ENCODE results near the gene LAMA2. TPM values are rescaled to one million over a fixed set of nuclear protein-coding genes. Genes with fewer than 3 reads are reported as not detected.

Gene LAMA2
- total RNA-seq, 4 donors from 2014 or later, result 15.4 to 55.3 (median 38.7) TPM

DNA sequence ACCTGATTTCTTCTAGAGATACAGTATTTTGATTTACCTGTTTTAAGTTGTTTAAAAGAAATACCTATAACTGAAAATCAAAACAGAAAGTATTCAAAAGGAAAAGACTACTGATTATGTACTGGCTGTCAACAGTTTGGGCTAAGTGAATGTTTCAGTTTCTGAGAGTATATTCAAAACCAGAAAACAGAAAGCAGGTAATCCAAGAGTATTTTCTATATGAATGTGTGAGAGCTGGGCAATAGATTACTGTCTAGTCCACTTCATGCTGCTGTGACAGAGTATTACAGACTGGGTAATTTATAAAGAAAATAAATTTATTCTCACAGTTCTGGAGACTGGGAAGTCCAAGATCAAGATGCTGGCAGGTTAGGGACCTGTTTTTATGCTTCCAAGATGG lies 566.0 kb downstream of the LAMA2 start:
- DNase-seq, result no peak
- H3K36me3 ChIP-seq, result no peaks in the 10 kb centered on the region
- no peaks in the 10 kb centered on the region for H3K4me1 ChIP-seq
- no peak overlapping the region for H3K4me3 ChIP-seq
- no peaks in the 10 kb centered on the region for H3K9me3 ChIP-seq
- no peak for TF ChIP-seq POLR2A (IDR thresholded peaks at IDR 0.05)
- TF ChIP-seq, protein P1, sequence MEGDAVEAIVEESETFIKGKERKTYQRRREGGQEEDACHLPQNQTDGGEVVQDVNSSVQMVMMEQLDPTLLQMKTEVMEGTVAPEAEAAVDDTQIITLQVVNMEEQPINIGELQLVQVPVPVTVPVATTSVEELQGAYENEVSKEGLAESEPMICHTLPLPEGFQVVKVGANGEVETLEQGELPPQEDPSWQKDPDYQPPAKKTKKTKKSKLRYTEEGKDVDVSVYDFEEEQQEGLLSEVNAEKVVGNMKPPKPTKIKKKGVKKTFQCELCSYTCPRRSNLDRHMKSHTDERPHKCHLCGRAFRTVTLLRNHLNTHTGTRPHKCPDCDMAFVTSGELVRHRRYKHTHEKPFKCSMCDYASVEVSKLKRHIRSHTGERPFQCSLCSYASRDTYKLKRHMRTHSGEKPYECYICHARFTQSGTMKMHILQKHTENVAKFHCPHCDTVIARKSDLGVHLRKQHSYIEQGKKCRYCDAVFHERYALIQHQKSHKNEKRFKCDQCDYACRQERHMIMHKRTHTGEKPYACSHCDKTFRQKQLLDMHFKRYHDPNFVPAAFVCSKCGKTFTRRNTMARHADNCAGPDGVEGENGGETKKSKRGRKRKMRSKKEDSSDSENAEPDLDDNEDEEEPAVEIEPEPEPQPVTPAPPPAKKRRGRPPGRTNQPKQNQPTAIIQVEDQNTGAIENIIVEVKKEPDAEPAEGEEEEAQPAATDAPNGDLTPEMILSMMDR (IDR thresholded peaks at IDR 0.05), result no peak
- H3K27me3 ChIP-seq, result no peaks in the 10 kb centered on the region
- H3K27ac ChIP-seq, result no peak overlapping the region

GRCh38 chr6:129451187-129451586 lies 568.2 kb downstream of the LAMA2 start:
- no peak overlapping the region for H3K4me3 ChIP-seq
- TF ChIP-seq POLR2A (IDR thresholded peaks at IDR 0.05), result no peak
- TF ChIP-seq, protein P1 (IDR thresholded peaks at IDR 0.05), result no peak
- no peak for DNase-seq

DNA sequence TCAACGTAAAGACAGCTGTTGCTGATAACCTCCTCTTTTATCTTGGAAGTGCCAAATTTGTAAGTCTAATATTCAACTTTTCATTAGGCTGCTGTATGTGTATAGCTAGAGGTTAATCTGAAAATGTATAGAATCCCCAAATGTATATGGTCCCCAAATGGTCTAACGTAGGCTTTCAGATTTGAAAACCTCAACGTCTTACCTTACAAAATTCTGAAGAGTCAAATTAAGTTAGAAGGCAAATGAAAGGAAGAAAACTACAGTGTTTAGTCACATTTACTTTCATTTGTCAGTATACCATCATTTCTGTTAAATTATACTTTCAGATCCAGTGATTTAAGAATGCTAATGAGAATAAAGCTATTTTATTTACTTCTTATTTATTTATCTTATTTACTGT lies 570.1 kb downstream of the LAMA2 start:
- H3K4me1 ChIP-seq, result no peaks in the 10 kb centered on the region
- H3K27me3 ChIP-seq, result no peaks in the 10 kb centered on the region
- H3K4me3 ChIP-seq, result no peak overlapping the region
- H3K9me3 ChIP-seq, result no peaks in the 10 kb centered on the region
- no peak overlapping the region for H3K27ac ChIP-seq
- DNase-seq, result no peak
- TF ChIP-seq POLR2A (IDR thresholded peaks at IDR 0.05), result no peak
- TF ChIP-seq, protein P1 (IDR thresholded peaks at IDR 0.05), result no peak
- H3K36me3 ChIP-seq, result no peaks in the 10 kb centered on the region

More at GRCh38 chr6:129451187-129451586, 568.2 kb downstream of the LAMA2 start:
- Histone ChIP-seq H3K27ac (no peak overlapping the region), H3K36me3 (no peaks in the 10 kb centered on the region), H3K4me1 (no peaks in the 10 kb centered on the region), H3K27me3 (no peaks in the 10 kb centered on the region), H3K9me3 (no peaks in the 10 kb centered on the region)

- TF ChIP-seq, protein P1 (IDR thresholded peaks at IDR 0.05), result no peak
- TF ChIP-seq POLR2A (IDR thresholded peaks at IDR 0.05), result no peak
- H3K4me1 ChIP-seq, result no peaks in the 10 kb centered on the region
Measured at GRCh38 chr6:129454488-129454887, 571.5 kb downstream of the LAMA2 start.

GRCh38 chr6:129455126-129455769 lies 572.3 kb downstream of the LAMA2 start:
- DNase-seq, result no peak
- H3K4me1 ChIP-seq, result no peaks in the 10 kb centered on the region
- no peaks in the 10 kb centered on the region for H3K27me3 ChIP-seq
- no peak for TF ChIP-seq POLR2A (IDR thresholded peaks at IDR 0.05)
- TF ChIP-seq, protein P1 (IDR thresholded peaks at IDR 0.05), result no peak
- no peak overlapping the region for H3K27ac ChIP-seq
- no peak overlapping the region for H3K4me3 ChIP-seq
- H3K9me3 ChIP-seq, result no peaks in the 10 kb centered on the region
- no peaks in the 10 kb centered on the region for H3K36me3 ChIP-seq

More at GRCh38 chr6:129454488-129454887, 571.5 kb downstream of the LAMA2 start:
- H3K4me3 ChIP-seq, result no peak overlapping the region
- no peak for DNase-seq
- no peak overlapping the region for H3K27ac ChIP-seq
- no peaks in the 10 kb centered on the region for H3K9me3 ChIP-seq
- no peaks in the 10 kb centered on the region for H3K36me3 ChIP-seq
- no peaks in the 10 kb centered on the region for H3K27me3 ChIP-seq
